Mesothelial cell of epicardium (in vitro differentiated cells): ENCODE data around the gene CEP70. TPM values are rescaled to one million over a fixed set of nuclear protein-coding genes. Genes with fewer than 3 reads are reported as not detected.

Source experiments
- DNase-seq, 2 experiments: peaks; one replicate each; pipeline ENCODE4 v3.0.0; 2021; ENCODE audit warnings: low spot score in 2 of 2; ENCODE audit not compliant: unreplicated experiment in 2 of 2
- H3K27ac Mint-ChIP-seq: 2 replicates; pipeline ENCODE4 v1.8.0; 2021; ENCODE audit warnings: mixed read lengths
- H3K27me3 Mint-ChIP-seq: 2 replicates; pipeline ENCODE4 v1.8.0; 2021; ENCODE audit warnings: low read depth, mixed read lengths
- H3K36me3 Mint-ChIP-seq: 2 replicates; pipeline ENCODE4 v1.8.0; 2021; ENCODE audit warnings: mixed read lengths
- H3K4me1 Mint-ChIP-seq: 2 replicates; pipeline ENCODE4 v1.8.0; 2021; ENCODE audit warnings: mixed read lengths
- H3K4me3 Mint-ChIP-seq: 2 replicates; pipeline ENCODE4 v1.8.0; 2021; ENCODE audit warnings: mild to moderate bottlenecking, moderate library complexity, mixed read lengths
- H3K9me3 Mint-ChIP-seq: 2 replicates; pipeline ENCODE4 v1.8.0; 2021; ENCODE audit warnings: mixed read lengths
- total RNA-seq: library from RNA; stranded (reverse); gene quantifications from 3 replicates; pipeline ENCODE4 v1.2.1, GENCODE V29; 2021
- TF ChIP-seq, protein P1 (sequence below): fragments of 200-600 bp; sonication (generic); IDR thresholded peaks from one replicate; pipeline ENCODE4 v1.5.0; 2021; ENCODE audit warnings: antibody characterized with exemption; ENCODE audit not compliant: unreplicated experiment

CEP70 gene
- total RNA-seq, 1 donor from 2014 or later: 51.5 TPM

DNA sequence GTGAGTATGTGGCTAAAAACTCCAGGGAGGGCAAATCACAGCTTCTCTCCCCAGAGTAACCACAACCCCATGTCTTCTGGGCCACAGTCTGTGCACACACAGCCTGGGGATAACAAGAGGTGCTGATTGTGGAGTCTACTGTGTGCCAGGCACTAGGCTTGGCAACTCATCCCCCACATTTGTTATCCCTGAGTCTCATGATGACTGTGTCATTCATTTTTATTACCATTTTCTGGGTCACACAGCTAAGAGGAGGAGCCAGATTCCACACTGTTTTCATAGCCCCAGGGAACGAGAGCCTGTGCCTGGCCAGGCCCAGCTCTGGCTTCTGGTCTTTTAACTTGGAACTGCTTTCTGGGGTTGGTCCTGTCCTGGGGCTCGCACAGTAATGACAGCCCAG lies 125.2 kb downstream of the CEP70 start:
- Mint-ChIP-seq H3K36me3 (no peaks in the 10 kb centered on the region), H3K4me1 (peaks cover 19% of the 10 kb centered on the region), H3K9me3 (no peaks in the 10 kb centered on the region), H3K4me3 (no peak overlapping the region), H3K27ac (no peak overlapping the region), H3K27me3 (no peaks in the 10 kb centered on the region)
- TF ChIP-seq, protein P1, sequence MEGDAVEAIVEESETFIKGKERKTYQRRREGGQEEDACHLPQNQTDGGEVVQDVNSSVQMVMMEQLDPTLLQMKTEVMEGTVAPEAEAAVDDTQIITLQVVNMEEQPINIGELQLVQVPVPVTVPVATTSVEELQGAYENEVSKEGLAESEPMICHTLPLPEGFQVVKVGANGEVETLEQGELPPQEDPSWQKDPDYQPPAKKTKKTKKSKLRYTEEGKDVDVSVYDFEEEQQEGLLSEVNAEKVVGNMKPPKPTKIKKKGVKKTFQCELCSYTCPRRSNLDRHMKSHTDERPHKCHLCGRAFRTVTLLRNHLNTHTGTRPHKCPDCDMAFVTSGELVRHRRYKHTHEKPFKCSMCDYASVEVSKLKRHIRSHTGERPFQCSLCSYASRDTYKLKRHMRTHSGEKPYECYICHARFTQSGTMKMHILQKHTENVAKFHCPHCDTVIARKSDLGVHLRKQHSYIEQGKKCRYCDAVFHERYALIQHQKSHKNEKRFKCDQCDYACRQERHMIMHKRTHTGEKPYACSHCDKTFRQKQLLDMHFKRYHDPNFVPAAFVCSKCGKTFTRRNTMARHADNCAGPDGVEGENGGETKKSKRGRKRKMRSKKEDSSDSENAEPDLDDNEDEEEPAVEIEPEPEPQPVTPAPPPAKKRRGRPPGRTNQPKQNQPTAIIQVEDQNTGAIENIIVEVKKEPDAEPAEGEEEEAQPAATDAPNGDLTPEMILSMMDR: no peak
- no peak for DNase-seq

- DNase-seq: no peak
- TF ChIP-seq, protein P1: no peak
- Mint-ChIP-seq H3K27ac (no peak overlapping the region), H3K4me3 (no peak overlapping the region), H3K27me3 (no peaks in the 10 kb centered on the region), H3K9me3 (no peaks in the 10 kb centered on the region), H3K4me1 (peaks cover 22% of the 10 kb centered on the region), H3K36me3 (no peaks in the 10 kb centered on the region)
Measured at GRCh38 chr3:138468451-138468850, 125.6 kb downstream of the CEP70 start.

DNA sequence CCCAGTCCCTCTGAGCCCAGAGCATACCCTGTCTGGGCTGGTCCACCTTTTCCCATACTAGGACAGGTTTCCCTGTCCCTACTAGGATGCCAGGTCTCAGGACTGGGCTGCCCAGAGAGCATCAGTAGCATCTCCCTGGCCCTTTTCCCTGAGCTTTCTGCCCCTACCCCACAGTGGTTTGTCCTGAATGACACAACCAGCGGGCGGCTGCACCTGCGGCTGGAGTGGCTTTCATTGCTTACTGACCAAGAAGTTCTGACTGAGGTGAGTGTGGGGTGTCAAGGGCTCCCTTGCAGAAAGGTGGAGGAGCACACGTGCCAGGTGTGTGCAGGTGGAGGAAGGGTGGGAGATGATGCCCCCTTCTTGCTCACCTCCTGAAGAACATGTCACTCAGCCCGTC lies 126.1 kb downstream of the CEP70 start:
- Mint-ChIP-seq H3K4me1 (peaks cover 22% of the 10 kb centered on the region), H3K36me3 (no peaks in the 10 kb centered on the region), H3K27ac (no peak overlapping the region), H3K27me3 (no peaks in the 10 kb centered on the region), H3K4me3 (no peak overlapping the region), H3K9me3 (no peaks in the 10 kb centered on the region)
- DNase-seq: no peak
- TF ChIP-seq, protein P1: no peak

DNA sequence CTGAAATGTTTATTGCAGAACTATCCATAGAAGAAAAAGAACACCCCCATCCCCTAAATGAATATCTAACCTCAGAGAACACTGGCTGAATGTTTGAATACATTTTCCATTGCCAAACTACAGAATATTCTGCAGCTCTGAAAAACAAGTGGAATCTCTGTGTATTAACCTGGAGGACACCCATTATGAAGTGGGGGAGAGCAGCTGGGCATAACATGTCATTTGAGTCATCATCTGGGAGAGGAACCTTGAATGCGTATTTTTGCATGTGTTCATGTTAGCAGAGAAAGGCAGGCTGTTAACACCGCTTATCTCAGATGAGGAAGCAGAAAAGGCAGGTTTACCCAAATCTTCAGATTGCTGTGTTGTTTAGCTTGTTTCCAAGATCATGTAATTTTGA lies 128.1 kb downstream of the CEP70 start:
- peaks cover 22% of the 10 kb centered on the region for H3K4me1 Mint-ChIP-seq
- TF ChIP-seq, protein P1: no peak
- no peak overlapping the region for H3K4me3 Mint-ChIP-seq
- H3K9me3 Mint-ChIP-seq: no peaks in the 10 kb centered on the region
- H3K27me3 Mint-ChIP-seq: no peaks in the 10 kb centered on the region
- no peak for DNase-seq
- no peak overlapping the region for H3K27ac Mint-ChIP-seq
- no peaks in the 10 kb centered on the region for H3K36me3 Mint-ChIP-seq

DNA sequence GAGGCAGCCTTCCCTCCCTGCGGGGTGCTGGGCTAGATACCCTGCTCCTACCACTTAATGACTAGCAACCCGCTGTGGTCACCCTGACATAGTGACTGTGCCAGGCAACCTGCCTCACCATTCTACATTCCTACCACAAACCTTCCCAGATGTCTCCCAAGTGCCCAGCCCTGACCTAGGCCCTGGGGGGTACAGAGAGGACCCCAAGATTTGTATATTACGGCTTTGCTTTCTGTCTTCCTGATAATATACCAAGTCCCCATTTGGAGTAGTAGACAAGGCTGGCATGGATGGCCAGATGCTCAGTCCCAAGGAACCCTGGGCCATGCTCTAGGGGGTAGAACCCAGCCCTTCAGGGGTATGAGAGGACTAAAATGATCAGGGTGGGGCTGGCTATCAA lies 128.6 kb downstream of the CEP70 start:
- no peaks in the 10 kb centered on the region for H3K36me3 Mint-ChIP-seq
- H3K9me3 Mint-ChIP-seq: no peaks in the 10 kb centered on the region
- H3K4me3 Mint-ChIP-seq: no peak overlapping the region
- peaks cover 22% of the 10 kb centered on the region for H3K4me1 Mint-ChIP-seq
- TF ChIP-seq, protein P1: no peak
- H3K27ac Mint-ChIP-seq: no peak overlapping the region
- H3K27me3 Mint-ChIP-seq: no peaks in the 10 kb centered on the region
- DNase-seq: no peak

DNA sequence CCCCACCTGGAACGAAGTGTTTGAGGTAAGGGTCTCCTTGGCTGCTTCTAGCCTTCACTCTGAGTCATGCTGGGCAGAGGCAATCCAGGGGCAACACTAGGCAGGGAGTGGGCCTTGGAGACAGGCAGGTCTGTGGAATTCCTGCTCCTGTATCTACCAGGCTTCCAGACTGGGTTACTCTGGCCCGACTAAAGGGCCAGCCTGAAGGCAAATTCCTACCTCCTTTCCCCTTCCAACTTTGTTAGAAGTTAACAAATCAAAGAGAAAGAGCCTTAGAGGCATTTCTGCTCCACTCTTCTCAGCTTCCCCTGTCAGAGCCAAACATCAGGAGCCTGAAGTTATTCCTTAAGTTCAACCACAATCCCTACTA lies 129.6 kb downstream of the CEP70 start:
- Mint-ChIP-seq H3K9me3 (no peaks in the 10 kb centered on the region), H3K36me3 (no peaks in the 10 kb centered on the region), H3K4me3 (no peak overlapping the region), H3K27me3 (no peaks in the 10 kb centered on the region), H3K27ac (no peak overlapping the region), H3K4me1 (peaks cover 22% of the 10 kb centered on the region)
- TF ChIP-seq, protein P1: no peak
- DNase-seq: no peak
